ENCODE measurements around the gene FKBP11. TPM values are rescaled to one million over a fixed set of nuclear protein-coding genes. Genes with fewer than 3 reads are reported as not detected.

The FKBP11 gene
- total and polyA plus RNA-seq, 2 of the 8 experiments (the other 6 are each of a cell fraction or from before 2014, with no cell fraction given), result 45.7 to 65.1 TPM

DNA sequence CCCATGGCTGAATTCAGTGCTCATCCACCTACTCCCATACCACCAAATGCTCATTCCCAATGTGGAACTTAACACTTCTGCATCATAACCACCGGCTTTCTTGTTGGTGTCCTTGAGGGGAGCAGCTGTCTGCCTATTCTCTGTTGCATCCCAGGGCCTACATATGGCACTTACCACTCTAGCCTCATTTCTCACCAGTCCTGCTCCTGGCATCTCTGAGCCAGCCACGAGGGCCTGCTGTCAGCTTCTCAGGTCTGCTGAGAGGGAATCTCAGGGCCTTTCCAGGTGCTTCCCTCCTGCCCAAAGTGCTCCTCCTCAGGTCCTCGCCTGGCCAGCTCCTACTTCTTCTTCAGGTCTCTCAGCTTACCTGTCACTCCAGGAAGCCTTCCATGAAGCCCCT lies 35.6 kb downstream of the FKBP11 start:
- H3K4me1 ChIP-seq (replicated peaks in 1 of 4; ENCODE audit: control insufficient read depth in 3 of 4, insufficient read depth in 4 of 4, low read length in 3 of 4), result 0 out of 7 replicates have a peak, but pooled peaks cover 0 to 6% (median 2%) of the 10 kb centered on the region in 4 experiments
- H2BK12ac ChIP-seq (ENCODE audit: low read depth, low read length), result no peak overlapping the region
- no peak for TF ChIP-seq POU5F1 (IDR thresholded peaks at IDR 0.05; ENCODE audit: low read depth, low read length)
- DNase-seq (ENCODE audit: low read depth in 1 of 2, low spot score in 2 of 2), result no peak
- H2BK120ac ChIP-seq (replicated peaks; ENCODE audit: low read depth, low read length), result no peak overlapping the region
- H3K23me2 ChIP-seq (ENCODE audit: low read depth, low read length), result no peaks in the 10 kb centered on the region; the same call in 1 of the 2 replicates
- no peak overlapping the region for H2BK15ac ChIP-seq (ENCODE audit: low read length)
- H3K4ac ChIP-seq (replicated peaks; ENCODE audit: insufficient read length, low read depth, low read length), result no peak overlapping the region
- no peak overlapping the region for H3K23ac ChIP-seq (ENCODE audit: insufficient read length)
- H4K5ac ChIP-seq (ENCODE audit: insufficient read length, low read depth, low read length), result no peak overlapping the region
- H3K9ac ChIP-seq (replicated peaks in 1 of 4; ENCODE audit: extremely low read depth in 1 of 4, low read depth in 3 of 4, low read length in 3 of 4), result no peak overlapping the region
- ChIA-PET CTCF (ENCODE audit: partially characterized antibody) (interaction anchor here (0.7 to 20.7 kb wide), 26 partner anchors 7 to 109 kb away, joined by 3 to 678 read pairs (median 7); partner anchors contain the start of genes DDX23 and RND1), POLR2A (ENCODE audit: partially characterized antibody) (interaction anchor here (0.6 to 23.7 kb wide), 3 partner anchors 10 to 239 kb away, joined by 3 to 651 read pairs (median 4); partner anchors contain the start of genes DDX23 and RND1)
- H3K4me3 ChIP-seq (ENCODE audit: extremely low read depth in 1 of 4, insufficient read depth in 2 of 4, low read depth in 3 of 4, low read length in 4 of 4), result no peak overlapping the region
- no peak overlapping the region for H4K91ac ChIP-seq (replicated peaks; ENCODE audit: insufficient read length, low read length)
- 80% methylated on average over 3 of the region's 3 CpGs; no CpG with 5 or more reads in 1 of the 2 experiments for WGBS, 2 experiments (ENCODE audit: extremely low coverage in 1 of 2, insufficient coverage in 1 of 2, insufficient read length in 1 of 2, insufficient replicate concordance in 2 of 2, low coverage in 1 of 2, low lambda C conversion rate in 2 of 2, missing lambda C conversion rate in 1 of 2)
- H3K56ac ChIP-seq (replicated peaks; ENCODE audit: insufficient read length, low read depth, low read length), result no peak overlapping the region
- no peaks in the 10 kb centered on the region for H3K36me3 ChIP-seq (ENCODE audit: control insufficient read depth in 2 of 4, insufficient read depth in 4 of 4, low read length in 3 of 4)
- no peak for FAIRE-seq
- no peaks in the 10 kb centered on the region for H3K79me2 ChIP-seq (ENCODE audit: control insufficient read depth in 1 of 2, insufficient read depth in 2 of 2, low read length in 2 of 2)
- H3K27ac ChIP-seq (ENCODE audit: low read depth, low read length), result no peak overlapping the region
- no peak overlapping the region for H2BK5ac ChIP-seq (ENCODE audit: low read depth, low read length)
- H3K9me3 ChIP-seq (ENCODE audit: insufficient read depth in 2 of 2, low read depth in 1 of 2, low read length in 1 of 2), result no peaks in the 10 kb centered on the region
- no peak overlapping the region; a peak in 1 of 4 replicates for H3K4me2 ChIP-seq (ENCODE audit: insufficient read depth in 1 of 2, low read depth in 2 of 2, low read length in 2 of 2)
- no peak overlapping the region for H2AFZ ChIP-seq (ENCODE audit: low read length)
- H2AK5ac ChIP-seq (ENCODE audit: low read depth, low read length), result no peak overlapping the region
- no peak overlapping the region for H3K18ac ChIP-seq (ENCODE audit: extremely low read depth, low read length)
- H3K27me3 ChIP-seq (replicated peaks in 1 of 4; ENCODE audit: control insufficient read depth in 3 of 4, extremely low read depth in 1 of 4, insufficient read depth in 3 of 4, low read length in 3 of 4), result no peaks in the 10 kb centered on the region; a peak in 2 of 7 replicates
- no peaks in the 10 kb centered on the region for H3K79me1 ChIP-seq (ENCODE audit: low read depth, low read length)
- H4K20me1 ChIP-seq (replicated peaks in 1 of 2; ENCODE audit: control insufficient read depth in 1 of 2, insufficient read depth in 2 of 2, low read length in 2 of 2), result no peaks in the 10 kb centered on the region
- H4K8ac ChIP-seq (ENCODE audit: extremely low read depth, insufficient read depth, low read length), result no peak overlapping the region
- no peak overlapping the region for H2BK20ac ChIP-seq (ENCODE audit: low read length)
- H3K14ac ChIP-seq (ENCODE audit: insufficient read length), result no peak overlapping the region

Data from H1 (cell line).